Chondrocyte (in vitro differentiated cells): ENCODE results near the gene STUM. TPM values are rescaled to one million over a fixed set of nuclear protein-coding genes. Genes with fewer than 3 reads are reported as not detected.

Experiments used
- DNase-seq: peaks from one replicate; pipeline ENCODE4 v3.0.0; 2021; ENCODE audit warnings: mixed read lengths, low spot score
- H3K27ac Mint-ChIP-seq: one replicate; pipeline ENCODE4 v1.8.0; 2021; ENCODE audit warnings: mild to moderate bottlenecking, moderate library complexity, mixed read lengths; ENCODE audit not compliant: unreplicated experiment
- H3K27me3 Mint-ChIP-seq: 2 replicates; pipeline ENCODE4 v1.8.0; 2021; ENCODE audit warnings: low read depth, mixed read lengths
- H3K36me3 Mint-ChIP-seq: 2 replicates; pipeline ENCODE4 v1.8.0; 2021; ENCODE audit warnings: low read depth, mixed read lengths
- H3K4me1 Mint-ChIP-seq: 2 replicates; pipeline ENCODE4 v1.8.0; 2021; ENCODE audit warnings: low read depth, mild to moderate bottlenecking, mixed read lengths
- H3K4me3 Mint-ChIP-seq: one replicate; pipeline ENCODE4 v1.8.0; 2021; ENCODE audit warnings: mild to moderate bottlenecking, moderate library complexity, mixed read lengths; ENCODE audit not compliant: unreplicated experiment
- H3K9me3 Mint-ChIP-seq: 2 replicates; pipeline ENCODE4 v1.8.0; 2021; ENCODE audit warnings: low read depth, mixed read lengths
- total RNA-seq: library from RNA; stranded (reverse); gene quantifications from 3 replicates; pipeline ENCODE4 v1.2.1, GENCODE V29; 2021
- TF ChIP-seq, protein P1 (sequence below): fragments of 200-600 bp; sonication (generic); IDR thresholded peaks from 2 replicates; pipeline ENCODE4 v1.5.0; 2021; ENCODE audit warnings: antibody characterized with exemption, mild to moderate bottlenecking, moderate library complexity

STUM gene
- total RNA-seq, 1 donor from 2014 or later = 0.27 TPM

DNA sequence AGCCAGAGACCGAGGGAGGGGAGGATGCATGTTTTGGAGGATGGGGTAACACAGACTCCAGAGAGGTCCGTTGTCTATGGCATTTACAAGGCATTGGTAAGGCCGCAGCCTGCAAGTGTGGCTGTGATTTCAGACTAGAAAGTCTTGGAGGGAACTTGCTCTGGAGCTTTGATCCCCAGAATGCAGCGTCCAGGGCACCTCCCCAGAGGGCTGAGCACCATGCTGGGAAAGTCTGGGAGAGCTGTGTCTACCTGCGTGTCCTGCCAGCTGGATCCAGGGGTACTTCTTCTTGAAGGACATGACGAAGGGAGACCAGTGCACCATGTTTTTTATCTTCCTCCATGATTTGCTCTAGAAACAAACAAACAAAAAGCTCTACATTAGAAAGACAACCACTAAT, 99.9 kb downstream of the STUM start:
- peaks cover 14% of the 10 kb centered on the region for H3K4me1 Mint-ChIP-seq
- H3K9me3 Mint-ChIP-seq = no peaks in the 10 kb centered on the region
- H3K36me3 Mint-ChIP-seq = peaks cover 11% of the 10 kb centered on the region
- no peak overlapping the region for H3K27ac Mint-ChIP-seq
- DNase-seq = no peak
- H3K27me3 Mint-ChIP-seq = no peaks in the 10 kb centered on the region
- H3K4me3 Mint-ChIP-seq = no peak overlapping the region
- TF ChIP-seq, protein P1, sequence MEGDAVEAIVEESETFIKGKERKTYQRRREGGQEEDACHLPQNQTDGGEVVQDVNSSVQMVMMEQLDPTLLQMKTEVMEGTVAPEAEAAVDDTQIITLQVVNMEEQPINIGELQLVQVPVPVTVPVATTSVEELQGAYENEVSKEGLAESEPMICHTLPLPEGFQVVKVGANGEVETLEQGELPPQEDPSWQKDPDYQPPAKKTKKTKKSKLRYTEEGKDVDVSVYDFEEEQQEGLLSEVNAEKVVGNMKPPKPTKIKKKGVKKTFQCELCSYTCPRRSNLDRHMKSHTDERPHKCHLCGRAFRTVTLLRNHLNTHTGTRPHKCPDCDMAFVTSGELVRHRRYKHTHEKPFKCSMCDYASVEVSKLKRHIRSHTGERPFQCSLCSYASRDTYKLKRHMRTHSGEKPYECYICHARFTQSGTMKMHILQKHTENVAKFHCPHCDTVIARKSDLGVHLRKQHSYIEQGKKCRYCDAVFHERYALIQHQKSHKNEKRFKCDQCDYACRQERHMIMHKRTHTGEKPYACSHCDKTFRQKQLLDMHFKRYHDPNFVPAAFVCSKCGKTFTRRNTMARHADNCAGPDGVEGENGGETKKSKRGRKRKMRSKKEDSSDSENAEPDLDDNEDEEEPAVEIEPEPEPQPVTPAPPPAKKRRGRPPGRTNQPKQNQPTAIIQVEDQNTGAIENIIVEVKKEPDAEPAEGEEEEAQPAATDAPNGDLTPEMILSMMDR = no peak

DNA sequence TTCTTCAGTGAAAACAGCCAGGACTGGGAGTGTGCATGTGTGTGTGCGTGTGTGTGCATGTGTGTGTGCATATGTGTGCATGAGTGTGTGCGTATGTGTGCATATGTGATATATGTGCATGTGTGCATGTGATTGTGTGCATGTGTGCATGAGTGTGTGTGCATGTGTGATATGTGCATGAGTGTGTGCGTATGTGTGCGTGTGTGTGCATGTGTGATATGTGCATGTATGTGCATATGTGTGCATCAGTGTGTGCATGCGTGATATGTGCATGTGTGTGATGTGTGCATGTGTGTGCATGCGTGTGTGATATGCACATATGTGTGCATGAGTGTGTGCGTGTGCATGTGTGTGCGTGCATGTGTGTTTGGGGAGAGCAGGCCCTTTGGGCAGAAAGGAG, 100.7 kb downstream of the STUM start:
- H3K27me3 Mint-ChIP-seq = no peaks in the 10 kb centered on the region
- H3K4me3 Mint-ChIP-seq = no peak overlapping the region
- TF ChIP-seq, protein P1 = no peak
- peaks cover 11% of the 10 kb centered on the region for H3K36me3 Mint-ChIP-seq
- DNase-seq = no peak
- peaks cover 19% of the 10 kb centered on the region for H3K4me1 Mint-ChIP-seq
- no peaks in the 10 kb centered on the region for H3K9me3 Mint-ChIP-seq
- no peak overlapping the region for H3K27ac Mint-ChIP-seq

DNA sequence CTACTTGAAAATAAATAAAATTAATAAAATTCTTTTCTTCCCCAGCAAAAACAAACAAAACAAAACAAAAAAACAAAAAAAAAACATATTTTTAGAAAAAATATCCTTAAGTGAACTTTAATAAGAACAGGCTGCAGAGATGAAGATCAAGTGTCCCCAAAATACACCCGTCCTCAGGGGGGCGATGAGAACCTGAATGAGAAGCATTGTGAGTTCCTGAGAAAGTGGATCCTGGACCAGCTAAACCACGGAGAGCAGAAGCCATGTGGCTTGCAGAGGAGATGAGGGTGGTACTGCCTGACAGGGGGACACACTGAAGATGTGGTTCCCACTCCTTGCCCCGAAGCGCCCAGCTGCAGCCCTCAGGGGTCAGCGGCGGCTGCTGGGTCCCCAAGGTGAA, 101.2 kb downstream of the STUM start:
- Mint-ChIP-seq H3K36me3 (peaks cover 11% of the 10 kb centered on the region), H3K4me1 (peaks cover 24% of the 10 kb centered on the region), H3K9me3 (no peaks in the 10 kb centered on the region), H3K4me3 (no peak overlapping the region), H3K27ac (no peak overlapping the region), H3K27me3 (no peaks in the 10 kb centered on the region)
- TF ChIP-seq, protein P1 = peak; percentile 64
- no peak for DNase-seq

DNA sequence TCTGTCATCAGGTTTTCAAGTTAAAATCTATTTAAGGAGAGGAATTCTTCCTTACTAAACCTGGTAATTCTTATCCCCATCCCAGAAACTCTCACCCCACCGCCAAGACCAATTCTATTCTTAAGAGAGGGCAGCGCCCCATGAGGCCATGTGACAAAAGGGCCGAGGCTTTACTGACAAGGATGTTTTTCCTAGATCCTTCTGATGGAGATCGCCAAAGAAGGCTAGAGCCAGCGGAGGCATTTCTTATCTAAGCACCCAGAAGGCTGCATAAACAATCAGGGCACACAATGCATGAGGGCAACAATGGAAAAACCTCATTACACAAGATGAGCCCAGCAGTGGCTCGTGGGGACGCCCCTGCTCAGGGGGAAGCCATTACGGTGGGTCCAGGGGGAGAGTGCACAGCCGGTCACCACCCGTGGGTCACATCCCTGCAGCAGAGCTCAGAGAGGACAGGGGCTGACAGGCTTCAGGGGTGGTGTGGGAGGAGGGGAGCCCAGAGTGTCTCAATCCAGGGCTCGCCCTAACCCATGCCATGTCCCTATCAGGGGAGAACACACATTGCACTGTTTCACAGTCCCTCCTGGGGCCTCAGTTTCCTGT, 101.8 kb downstream of the STUM start:
- DNase-seq = peak; percentile 57
- Mint-ChIP-seq H3K36me3 (peaks cover 11% of the 10 kb centered on the region), H3K27ac (no peak overlapping the region), H3K27me3 (no peaks in the 10 kb centered on the region), H3K4me1 (peaks cover 30% of the 10 kb centered on the region), H3K9me3 (no peaks in the 10 kb centered on the region), H3K4me3 (no peak overlapping the region)
- TF ChIP-seq, protein P1 = no peak

DNA sequence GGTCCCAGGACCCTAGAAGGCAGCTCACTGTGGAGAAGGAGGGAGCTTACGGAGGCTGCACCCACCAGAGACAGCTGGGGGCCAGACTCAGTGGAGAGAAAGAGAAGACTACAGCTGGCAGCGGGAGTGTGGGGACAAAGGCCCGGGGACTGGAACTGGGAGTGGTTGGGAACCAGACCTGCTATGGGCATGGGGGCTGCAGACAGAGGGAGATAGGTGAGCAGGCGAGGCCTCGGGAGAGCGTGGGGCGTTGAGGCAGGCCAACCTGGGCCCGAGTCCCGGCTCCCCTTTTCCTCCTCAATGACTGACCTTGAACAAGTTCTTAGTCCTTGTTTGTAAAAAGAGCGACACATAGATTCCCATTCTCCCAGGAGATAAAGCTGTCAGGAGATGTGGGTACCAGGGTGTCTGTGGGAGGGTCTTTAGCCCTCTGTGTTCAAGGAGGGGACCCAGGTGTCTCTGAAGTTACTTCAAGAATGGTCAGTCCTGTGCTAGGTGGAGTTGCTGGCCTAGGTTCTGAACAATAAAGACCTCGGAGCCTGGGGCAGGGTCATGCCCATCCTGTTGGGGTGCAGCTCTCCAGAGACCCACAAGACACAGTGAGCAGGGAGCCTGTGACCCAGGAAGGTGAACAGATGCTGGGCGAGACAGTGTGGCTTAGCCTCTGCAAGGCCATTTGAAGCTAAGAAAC, 102.6 kb downstream of the STUM start:
- Mint-ChIP-seq H3K9me3 (no peaks in the 10 kb centered on the region), H3K27ac (no peak overlapping the region), H3K36me3 (peaks cover 11% of the 10 kb centered on the region), H3K4me1 (peaks cover 32% of the 10 kb centered on the region), H3K27me3 (no peaks in the 10 kb centered on the region), H3K4me3 (no peak overlapping the region)
- TF ChIP-seq, protein P1 = no peak
- peak; percentile 87 for DNase-seq
